HG03135 (cell line): Measurements from ENCODE around the gene MRPL22.
"Not testable (repeated sequence)": the region's sequence is repeated elsewhere in the genome, so short reads cannot be mapped to it uniquely, and the experiment has no call there.

ENCODE experiments used
- ATAC-seq: cut with Tn5 transposase; IDR thresholded peaks from one replicate; pipeline ENCODE4 v1.9.1; 2021; ENCODE audit warnings: mild to moderate bottlenecking, moderate library complexity; ENCODE audit not compliant: unreplicated experiment

Gene MRPL22

DNA sequence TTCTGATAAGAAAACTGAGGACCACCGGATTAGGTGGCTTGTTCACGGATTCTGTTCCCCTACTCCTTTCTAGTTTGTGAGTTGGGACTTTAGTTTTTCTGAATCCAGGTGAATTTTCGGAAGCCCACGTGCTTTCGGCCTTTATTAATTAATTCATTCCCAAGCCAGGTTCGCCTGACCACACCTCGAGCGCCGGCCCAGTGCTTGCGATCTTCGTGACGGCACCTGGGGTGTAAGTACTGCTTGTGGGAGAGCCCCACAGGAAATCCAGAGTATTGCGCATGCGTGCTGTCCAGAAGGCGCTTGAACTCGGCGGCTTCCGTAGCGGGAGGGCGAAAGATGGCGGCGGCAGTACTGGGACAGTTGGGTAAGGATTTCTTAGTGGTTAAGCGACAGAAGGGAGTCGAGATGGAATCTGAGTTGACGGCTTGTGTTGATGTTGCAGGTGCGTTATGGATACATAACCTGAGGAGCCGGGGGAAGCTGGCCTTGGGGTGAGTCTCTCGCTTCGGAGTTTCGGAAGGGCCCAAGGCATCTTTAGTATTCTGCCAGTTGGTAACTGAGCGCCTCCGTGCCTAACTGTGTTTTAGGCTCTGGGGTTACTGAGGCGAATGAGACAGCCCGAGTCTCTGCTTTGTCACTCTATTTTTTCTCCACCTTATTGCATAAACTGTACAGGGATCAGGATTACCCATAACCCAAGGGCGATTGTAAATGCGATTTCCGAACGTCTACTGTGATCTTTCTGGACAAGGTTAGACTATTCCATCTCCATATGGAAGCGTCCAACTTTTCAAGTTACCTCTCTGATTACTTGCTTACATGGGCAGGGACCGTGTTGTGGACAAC lies at the start of gene MRPL22:
TSS of gene MRPL22 (plus strand) at position 302 of the 849 bp plus-strand sequence. CDS start at position 340, 38 bp downstream.
- peak; percentile 48 for ATAC-seq

DNA sequence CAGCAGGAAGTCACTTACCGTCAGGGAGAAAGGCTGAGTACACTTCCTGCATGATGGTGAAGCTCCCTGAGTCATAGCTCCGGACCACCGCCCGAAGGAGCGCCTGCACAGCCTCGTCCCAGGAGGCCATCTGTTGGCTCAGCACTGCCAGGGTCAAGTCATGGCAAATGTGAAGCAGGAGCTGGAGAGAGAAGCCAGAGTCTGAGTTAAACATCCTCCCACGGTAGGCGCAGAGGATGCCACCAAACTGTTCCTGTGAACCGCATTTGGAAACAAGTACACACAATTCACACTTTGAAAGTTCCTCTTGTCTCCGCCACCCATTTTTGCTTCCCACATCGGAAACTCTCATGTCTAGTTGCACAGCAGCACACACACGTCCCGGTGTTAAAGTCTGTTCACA lies 48.5 kb upstream of the MRPL22 start:
- no peak for ATAC-seq

DNA sequence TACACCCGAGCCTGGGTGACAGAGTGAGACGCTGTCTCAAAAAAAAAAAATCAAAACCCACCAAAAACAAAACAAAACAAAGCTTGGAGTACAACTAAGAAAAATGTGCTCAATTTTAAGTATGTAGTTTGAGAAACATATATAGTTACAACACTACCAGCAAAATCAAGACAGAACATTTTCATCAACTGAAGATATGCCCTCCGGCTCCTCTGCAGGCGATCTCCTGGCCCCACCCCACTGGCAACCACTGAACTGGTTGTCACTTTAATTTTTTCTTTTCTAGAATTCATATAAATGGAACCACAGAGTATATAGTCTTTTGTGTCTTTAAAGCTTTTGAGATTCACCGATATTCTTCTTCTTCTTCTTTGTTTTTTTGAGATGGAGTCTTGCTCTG lies 47.5 kb upstream of the MRPL22 start:
- ATAC-seq = no peak

DNA sequence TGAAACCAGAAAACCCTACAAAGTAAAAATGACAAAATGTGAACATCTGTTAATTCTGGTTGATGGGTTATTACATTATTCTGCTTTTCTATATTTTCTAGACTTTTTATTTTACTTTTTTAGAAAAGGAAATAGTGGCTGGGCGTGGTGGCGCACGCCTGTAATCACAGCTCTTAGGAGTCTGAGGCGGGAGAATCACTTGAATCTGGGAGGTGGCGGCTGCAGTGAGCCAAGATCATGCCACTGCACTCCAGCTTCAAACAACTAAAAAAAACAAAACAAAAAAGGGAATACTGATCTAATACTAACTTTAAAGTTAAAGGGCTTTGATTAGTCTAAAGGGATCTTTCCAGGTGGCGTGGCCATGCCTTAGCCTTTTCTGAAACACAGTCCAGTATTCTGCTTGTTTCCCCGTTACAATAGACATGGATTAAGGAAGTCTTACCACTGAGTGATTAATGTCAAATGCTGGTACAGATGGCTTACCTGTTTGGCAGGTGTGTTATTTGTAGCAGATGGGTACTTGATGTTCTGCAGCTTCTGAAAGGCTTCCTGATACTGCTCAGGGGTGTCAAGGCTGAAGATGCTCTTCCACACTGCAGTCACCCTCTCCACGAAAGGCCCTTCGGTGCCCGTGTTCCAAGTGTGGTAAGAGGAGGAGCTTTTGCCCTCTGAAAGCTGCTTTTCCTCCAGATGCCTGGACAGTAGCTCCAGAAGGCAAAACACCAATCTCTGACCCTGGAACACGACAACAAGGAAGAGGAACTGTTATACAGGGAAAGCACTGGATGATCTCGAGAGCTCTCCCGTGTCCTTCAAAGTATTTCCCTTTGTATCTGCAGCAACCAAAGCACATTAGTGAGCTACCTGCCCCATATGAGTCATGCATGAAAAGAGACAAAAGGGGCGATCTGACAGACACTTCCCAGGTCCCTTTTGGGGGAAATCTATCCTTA lies 45.0 kb upstream of the MRPL22 start:
- no peak for ATAC-seq

DNA sequence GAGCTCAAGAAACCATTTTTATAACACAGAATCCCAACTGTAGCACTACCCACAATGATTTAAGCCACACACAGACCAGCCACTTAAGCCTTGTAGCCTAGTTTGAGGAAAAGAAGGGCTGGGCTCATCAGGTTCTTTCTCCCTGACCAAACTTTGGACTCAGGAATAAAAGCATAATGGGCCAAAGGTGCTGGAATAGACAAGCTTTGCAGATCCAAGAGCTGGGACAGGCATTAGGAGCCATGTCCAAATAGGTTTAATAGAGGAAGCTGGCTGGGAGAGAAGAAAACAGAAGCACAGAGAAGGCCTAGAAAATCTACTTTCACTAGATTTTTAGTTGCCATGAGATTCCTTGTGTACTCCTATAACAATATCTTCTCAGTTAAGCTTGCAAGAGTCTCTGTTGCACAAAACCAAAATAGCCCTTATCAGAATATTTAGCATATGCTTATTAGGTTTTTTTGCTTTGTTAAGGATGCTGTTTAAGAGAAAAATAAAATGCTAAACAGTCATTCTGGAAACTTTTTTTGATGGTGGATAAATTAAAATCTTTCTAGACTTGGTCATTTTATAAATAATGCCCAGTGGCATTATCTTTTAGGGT lies 44.2 kb upstream of the MRPL22 start:
- no peak for ATAC-seq

DNA sequence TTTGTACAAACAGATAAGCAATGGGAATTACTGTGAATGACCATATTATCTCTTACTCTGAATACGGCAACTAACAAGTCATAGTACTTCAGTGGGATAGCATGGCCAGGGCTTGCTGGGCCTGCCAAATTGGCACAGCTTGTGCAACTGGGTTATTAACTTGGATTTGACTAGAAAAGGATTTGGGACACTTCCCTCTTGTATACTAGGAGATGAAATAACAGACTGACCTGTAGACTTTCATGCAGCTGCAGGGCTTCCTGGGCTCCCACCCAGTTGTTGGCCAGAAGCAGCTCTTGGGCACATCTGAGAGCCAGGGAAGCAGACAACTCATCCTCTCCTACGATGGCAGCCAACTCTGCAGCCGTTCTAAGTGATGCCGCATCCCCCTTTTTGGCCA lies 42.7 kb upstream of the MRPL22 start:
- no peak for ATAC-seq

DNA sequence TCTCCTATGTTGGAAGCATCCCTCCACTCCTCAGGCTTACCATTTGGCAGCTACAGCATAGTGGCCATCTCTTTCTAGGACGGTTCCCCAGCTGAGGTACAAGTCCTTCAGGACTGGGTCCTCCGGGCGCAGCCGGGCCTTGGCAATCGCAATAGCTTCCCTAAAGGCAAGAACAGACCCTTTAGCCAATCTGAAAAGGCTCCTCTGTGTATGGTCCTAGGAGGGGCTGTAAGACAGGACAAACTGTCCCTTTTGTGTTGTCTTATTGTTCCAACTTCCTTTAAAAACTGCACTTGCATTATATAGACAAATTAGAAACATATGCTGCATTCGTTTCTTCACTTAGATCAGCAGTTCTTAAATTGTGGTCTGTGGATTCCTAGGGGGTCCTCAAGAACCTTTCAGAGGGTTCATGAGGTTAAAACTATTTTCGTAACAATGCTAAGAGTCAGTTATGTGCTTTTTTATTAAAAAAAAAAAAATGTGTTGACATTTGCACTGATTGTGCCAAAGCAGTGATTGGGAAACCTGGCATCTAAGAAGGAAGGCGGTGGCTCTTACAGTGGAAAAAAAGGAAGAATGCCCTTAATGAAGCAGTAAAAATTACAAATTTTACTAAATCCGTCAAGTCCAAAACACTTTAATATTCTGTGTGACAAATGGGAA lies 41.6 kb upstream of the MRPL22 start:
- no peak for ATAC-seq

DNA sequence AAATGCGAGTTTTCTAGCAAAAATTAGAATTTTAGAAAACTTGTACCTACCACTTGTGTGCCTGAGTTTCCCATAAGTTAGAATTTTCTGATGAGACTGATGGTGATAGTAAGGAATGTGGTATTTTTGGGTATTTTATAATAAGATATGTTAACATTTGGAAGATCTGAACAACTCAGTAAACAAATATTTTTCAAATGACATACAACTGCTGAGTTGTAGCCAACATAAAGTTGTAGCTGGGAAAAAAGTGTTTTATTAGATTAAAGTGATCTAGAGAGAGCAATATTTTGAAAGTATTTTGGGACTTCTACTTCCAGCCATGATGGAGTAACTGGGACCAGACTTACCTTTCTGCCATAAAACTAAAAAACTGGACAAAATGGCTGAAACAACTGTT lies 40.8 kb upstream of the MRPL22 start:
- ATAC-seq = no peak

DNA sequence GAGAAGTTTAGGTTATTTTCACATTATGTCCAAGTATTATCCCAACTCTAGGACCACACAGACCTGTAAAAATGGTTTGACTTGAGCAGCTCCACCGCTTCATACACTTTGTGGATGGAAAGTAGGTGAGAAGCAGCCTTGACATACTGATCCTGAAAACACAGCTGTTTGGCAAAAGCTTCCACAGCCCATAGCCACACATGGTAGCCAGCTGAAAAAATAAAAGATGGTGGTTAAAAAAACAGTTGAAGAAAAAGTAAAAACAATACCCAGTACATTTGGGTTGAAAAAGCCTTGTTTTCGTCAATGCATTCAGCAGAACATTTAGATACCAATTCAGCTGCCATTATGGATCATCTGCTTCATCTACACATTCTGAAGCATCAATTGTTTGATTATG lies 39.6 kb upstream of the MRPL22 start:
- ATAC-seq = no peak

DNA sequence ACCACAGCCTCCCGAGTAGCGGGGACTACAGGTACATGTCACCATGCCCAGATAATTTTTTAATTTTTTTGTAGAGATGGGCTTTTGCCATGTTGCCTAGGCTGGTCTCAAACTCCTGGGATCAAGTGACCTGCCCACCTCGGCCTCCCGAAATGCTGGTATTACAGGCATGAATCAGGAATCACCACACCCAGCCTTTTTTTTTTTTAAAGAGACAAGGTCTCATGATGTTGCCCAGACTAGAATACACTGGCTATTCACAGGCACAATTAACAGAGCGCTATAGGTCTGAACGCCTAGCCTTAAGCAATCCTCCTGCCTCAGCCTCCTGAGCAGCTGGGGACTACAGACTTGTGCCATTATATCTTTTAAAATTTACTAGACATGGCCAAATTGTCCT lies 39.0 kb upstream of the MRPL22 start:
- ATAC-seq = no peak

DNA sequence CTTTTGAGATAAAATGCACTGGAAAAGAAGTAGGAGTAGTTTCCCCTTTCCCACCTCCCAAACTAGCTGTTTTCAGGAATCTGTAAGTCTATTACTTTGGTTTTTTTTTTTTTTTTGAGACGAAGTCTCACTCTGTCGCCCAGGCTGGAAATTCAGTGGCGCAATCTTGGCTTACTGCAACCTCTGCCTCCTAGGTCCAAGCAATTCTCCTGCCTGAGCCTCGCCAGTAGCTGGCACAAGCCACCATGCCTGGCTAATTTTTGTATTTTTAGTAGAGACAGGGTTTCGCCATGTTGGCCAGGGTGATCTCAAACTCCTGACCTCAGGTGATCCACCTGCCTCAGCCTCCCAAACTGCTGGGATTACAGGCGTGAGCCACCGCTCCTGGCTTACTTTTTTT lies 35.3 kb upstream of the MRPL22 start:
- not testable (repeated sequence) for ATAC-seq

DNA sequence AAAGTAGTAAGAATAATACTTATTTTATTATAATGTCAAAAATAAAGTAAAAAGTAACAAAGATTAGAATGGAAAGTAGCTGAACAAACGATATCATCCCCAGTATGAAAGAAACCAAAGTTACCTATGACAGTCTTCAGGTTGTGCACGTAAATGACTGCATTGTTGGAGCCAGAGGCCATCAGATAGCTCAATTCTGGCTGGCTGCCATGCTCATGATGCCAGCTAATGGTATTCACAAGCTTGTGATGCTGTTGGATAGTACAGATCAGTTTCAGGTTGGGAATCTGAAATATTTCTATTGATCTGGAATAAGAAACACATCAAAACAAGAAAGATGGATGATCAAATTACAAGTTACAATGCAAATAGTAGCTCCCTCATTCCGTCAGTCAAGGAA lies 24.0 kb upstream of the MRPL22 start:
- ATAC-seq = no peak

DNA sequence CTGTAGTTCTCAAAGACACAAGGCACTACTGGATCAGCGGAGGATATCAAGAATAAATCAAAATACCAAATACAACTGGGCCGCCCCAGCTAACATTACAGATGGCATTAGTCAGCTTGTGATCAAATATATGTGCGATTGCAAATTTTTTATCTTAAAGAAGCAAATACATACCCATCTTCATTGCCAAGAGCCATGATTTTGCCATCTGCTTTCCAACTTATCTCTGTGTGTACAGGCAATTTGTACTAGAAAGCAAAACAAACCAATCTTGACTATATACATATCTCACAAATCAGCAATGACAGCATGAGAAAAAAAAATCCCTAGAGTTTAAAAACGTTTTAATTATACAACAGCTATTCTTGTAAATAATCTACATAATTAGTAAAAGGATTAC lies 23.1 kb upstream of the MRPL22 start:
- no peak for ATAC-seq

DNA sequence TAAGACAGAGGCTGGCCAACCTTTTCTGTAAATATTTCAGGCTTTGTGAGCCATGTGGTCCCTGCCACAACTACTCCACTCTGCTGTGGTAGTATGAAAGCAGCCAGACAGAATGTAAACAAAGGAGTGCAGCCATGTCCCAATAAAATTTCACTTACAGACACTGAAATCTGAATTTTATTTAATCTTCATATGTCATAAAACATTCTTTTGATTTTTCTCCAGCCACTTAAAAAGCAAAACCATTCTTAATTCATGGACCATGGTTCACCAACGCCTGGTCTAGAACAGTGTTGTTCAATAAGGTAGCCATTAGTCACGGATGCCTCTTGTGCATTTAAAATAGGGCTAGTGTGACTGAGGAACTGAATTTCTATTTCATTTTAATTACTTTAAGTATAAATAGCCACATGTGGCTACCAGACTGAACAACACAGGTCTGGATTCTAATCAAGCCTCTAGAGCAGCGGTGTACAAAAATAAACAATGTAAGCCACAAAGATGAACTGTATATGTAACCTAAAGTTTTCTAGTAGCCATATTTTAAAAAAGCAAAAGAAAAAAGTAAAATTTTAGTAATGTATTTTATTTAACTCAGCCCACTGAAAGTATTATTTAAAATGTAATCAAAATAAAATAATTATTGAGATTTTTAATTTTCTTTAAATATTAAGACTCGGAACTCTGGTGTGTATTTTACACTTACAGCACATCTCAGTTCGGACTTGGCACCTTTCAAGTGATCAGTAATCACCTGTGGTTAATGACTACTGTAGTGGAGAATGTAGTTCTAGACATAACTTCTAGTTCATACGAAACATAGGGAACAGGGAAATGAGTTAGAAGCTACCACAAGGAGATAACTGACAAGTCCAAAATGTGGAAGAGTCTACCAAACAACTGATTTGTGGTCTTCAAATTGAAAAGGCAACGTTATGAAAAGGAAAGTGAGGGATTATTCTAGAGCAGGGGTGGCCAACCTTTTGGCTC lies 17.1 kb upstream of the MRPL22 start:
- ATAC-seq = no peak

DNA sequence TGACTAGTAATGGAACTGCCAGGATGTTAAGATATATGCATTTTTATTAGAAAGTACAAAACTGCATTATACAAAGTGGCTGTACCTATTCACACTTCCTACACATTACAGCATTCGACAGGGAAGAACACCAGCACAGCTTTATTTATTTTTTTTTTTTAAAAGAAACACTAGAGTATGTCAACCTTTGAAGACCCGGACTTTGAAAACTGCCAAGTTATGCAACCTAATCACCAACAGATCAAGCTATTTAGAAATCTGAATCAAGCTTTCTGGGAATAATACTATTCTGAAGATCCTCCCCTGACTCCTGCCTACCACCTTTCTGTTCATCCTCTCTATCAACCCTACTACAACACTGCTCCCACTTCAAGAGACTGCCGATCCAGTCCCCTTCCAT lies 7.3 kb upstream of the MRPL22 start:
- ATAC-seq = no peak

DNA sequence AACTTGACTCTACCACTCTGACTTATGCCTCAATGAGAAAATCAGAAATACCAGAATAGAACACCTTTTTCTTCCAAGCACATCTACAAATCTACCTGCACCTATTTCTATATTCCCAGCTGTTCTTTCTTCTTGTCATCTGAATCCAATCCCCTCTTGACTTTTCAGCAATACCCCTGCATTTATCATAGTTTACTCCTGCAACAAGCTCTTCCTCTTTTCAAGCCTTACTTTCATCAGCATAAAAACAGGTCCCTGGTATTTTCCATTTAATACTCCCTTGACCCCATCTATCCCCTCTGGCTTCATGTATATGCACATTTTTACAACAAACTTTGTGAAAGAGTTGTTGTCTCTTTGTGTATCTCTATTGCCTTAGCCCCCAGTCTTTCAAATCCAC lies 6.0 kb upstream of the MRPL22 start:
- ATAC-seq = no peak

DNA sequence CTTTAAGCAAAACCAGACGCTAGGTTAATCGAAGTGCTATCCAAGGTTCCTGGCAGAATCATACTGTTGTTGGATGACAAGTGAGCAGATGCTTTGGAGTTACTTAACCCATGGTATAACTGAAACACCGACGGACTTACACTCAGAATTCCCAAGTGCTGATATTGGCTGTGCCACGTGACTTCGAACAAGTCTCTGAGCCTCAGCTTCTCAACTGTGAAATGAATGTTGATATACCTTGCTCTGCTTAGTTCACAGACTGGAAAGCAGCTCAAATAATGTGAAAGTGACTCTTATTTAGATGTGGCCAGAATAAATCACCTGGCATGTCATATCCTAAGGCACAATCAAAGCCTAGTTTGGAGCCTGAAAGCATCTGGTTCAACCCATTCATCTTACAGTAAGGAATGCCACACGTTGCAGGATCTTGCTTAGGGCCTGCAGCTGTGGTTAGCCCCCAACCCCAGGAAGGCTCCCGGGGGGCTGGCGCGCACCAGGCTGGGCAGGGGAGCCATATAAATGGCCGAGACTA lies 3.6 kb upstream of the MRPL22 start:
- ATAC-seq = no peak

DNA sequence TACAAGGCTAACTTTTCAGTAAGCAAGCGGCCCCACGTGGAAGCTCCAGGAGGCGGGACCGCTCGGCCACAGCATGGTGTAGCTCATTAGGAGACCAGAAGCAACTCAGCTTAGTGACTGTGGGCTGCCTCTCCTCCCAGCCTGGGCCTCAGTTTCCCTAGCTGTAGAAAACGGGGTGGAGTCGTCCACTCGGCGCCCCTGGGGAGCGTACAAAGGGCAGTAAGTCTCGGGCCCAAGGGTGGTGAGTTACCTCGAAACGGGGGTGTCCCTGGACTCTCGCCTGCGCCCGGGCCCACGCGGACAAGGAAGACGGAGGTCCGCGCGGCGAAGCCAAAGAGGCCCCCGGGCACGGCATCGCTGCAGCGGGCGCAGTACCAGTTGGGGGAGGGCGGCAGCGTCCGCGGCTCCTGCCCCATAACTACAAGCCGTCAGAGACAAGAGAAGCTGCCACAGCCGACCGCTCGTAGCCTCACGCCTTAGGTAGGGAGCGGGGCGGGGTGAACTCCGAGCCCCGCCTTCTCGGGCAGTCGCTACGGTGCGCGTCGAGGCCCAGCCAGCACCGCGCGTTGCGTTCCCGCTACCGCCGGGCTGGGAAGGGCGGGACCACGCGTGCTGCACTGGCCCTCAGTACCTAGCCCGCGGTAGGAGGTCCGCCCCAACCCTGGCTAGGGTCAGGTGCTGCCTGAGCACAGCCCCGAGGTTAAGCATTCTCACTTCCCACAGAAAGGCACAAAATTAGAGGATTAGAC lies 3.0 kb upstream of the MRPL22 start, which contains the start of gene GEMIN5:
TSS of gene GEMIN5 (minus strand) at position 494 of the 749 bp plus-strand sequence. CDS start at position 416, 78 bp downstream.
- peak; percentile 82 for ATAC-seq

DNA sequence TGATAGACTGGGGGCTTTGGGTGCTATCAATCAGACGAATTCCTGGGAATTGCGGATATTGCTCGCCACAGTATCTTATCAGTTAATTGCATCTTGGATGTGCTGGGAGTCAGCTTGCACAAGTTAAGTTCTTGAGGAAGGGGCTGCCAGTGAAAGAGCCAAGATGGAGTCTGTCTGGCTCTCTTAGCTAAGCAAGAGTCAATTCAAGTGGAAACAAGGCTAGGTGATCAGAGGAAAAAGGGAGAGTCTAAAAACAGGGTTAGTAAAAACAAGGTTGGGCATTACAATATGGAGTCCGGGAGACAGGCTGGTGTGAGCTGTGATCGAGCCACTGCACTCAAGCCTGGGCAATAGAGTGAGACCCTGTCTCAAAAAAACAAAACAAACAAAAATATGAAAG lies 1.5 kb upstream of the MRPL22 start:
- ATAC-seq = not testable (repeated sequence)
